ENCODE data around the gene LIMS1.

DNA sequence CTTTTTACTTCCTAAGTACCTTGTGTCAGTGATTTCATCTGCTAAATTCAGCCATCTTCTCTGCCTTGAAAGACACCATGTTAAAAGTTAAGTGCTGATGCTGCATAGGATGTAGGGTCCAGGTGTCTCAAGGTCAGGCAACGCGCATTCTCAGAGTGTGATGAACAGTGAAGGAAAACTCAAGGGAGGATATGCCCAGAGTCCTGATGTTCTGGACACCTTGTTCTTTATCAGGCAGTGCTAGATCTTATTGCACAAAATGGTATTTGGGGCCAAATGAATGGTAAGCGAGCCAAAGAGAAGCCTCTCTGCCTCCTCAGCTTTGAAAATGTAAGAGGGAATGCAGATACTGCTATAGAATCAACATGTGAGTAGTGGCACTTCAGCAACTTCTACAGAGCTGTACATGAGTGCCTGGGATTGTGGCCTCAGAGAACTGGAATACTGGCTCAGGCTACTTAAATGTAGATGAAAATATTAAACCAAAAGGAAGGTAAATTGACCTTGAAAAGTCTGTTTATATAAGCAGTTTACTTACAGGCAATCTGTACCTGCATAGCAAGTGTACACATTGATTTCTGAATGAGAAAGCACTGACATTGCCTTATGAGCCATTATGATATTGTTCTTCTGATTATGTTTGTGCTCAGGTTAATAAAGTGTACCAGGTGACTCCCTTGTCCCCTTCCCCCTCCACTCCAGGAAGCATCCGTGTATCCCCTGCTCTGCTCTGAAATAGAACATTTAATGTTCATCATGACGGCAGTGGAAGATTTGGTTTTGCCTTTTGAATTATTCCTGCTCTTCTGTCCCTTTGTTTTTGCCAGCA lies 98.3 kb downstream of the LIMS1 start:
- TF ChIP-seq POLR2A (IDR thresholded peaks at IDR 0.05) = no peak
- TF ChIP-seq, protein P1, sequence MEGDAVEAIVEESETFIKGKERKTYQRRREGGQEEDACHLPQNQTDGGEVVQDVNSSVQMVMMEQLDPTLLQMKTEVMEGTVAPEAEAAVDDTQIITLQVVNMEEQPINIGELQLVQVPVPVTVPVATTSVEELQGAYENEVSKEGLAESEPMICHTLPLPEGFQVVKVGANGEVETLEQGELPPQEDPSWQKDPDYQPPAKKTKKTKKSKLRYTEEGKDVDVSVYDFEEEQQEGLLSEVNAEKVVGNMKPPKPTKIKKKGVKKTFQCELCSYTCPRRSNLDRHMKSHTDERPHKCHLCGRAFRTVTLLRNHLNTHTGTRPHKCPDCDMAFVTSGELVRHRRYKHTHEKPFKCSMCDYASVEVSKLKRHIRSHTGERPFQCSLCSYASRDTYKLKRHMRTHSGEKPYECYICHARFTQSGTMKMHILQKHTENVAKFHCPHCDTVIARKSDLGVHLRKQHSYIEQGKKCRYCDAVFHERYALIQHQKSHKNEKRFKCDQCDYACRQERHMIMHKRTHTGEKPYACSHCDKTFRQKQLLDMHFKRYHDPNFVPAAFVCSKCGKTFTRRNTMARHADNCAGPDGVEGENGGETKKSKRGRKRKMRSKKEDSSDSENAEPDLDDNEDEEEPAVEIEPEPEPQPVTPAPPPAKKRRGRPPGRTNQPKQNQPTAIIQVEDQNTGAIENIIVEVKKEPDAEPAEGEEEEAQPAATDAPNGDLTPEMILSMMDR (IDR thresholded peaks at IDR 0.05) = no peak
- TF ChIP-seq POLR2AphosphoS5 (IDR thresholded peaks at IDR 0.05) = no peak
